OCI-LY7 (cell line): Measurements from ENCODE around the gene PABPC1L.

ENCODE experiments used
- CTCF ChIP-seq: fragments of 200-600 bp; sonication (generic); conservative IDR thresholded peaks from 2 replicates; pipeline ENCODE4 v1.5.1; 2014; ENCODE audit warnings: mild to moderate bottlenecking, antibody characterized with exemption, low read length, moderate library complexity, mixed read lengths
- EZH2phosphoT487 ChIP-seq: fragments of 200-600 bp; sonication (generic); IDR thresholded peaks from 2 replicates; pipeline ENCODE4 v1.6.1; 2018; ENCODE audit warnings: low read depth, borderline replicate concordance, mild to moderate bottlenecking, mixed run types, antibody characterized with exemption, low read length, moderate library complexity, mixed read lengths

- peak; percentile 7; the same call in 1 of the 2 replicates for TF ChIP-seq CTCF
- no peak for TF ChIP-seq EZH2phosphoT487
These were observed 23.6 kb upstream of the PABPC1L start for GRCh38 chr20:44886266-44886651.
